HepG2 (cell line): ENCODE data around the gene TANGO2. TPM values are rescaled to one million over a fixed set of nuclear protein-coding genes. Genes with fewer than 3 reads are reported as not detected.

Experiments used
- ATAC-seq: fragments of 200-7000 bp; cut with Tn5 transposase; 3 replicates; pipeline ENCODE4 v1.9.1; 2020; ENCODE audit warnings: mild to moderate bottlenecking, moderate library complexity
- BruUV-seq: library from RNA; stranded (reverse); fragments of 400-500 nt; replicated peaks from 2 replicates; lab custom pipeline; 2021; lab: Mats Ljungman, UMichigan
- CTCF ChIA-PET: fragments of 300-600 bp; formaldehyde crosslinking; extraction: SDS; loops from one replicate; lab custom pipeline; 2021; ENCODE audit warnings: low total read pairs, inconsistent platforms, low intra/inter-chr PET ratio; lab: Yijun Ruan, JAX
- POLR2A ChIA-PET: fragments of 350-600 bp; sonication (Branson Sonifier 250); formaldehyde crosslinking; loops from one replicate; lab custom pipeline; 2020; ENCODE audit warnings: antibody characterized with exemption, inconsistent platforms; lab: Yijun Ruan, JAX
- DNase-seq: peaks from one replicate; pipeline ENCODE4 v3.0.0-alpha.2; 2015; ENCODE audit warnings: low spot score
- FAIRE-seq: peaks from 3 replicates; lab custom pipeline; 2011; peaks lifted over from hg19 to GRCh38; lab: Jason Lieb, UNC
- H2AFZ ChIP-seq: one replicate; pipeline ENCODE4 v1.6.1; 2011; ENCODE audit warnings: low read length, inconsistent platforms
- H3K27ac ChIP-seq: fragments of 300-600 bp; 3 replicates; pipeline ENCODE4 v1.8.0; 2011; ENCODE audit warnings: mixed run types, mild to moderate bottlenecking, mixed read lengths, low read length, inconsistent platforms; ENCODE audit not compliant: insufficient read depth; ENCODE audit errors: extremely low read length
- H3K27me3 ChIP-seq, 2 experiments: fragments of 200-600 bp in 1 of 2; 2 replicates in 1 of 2; 3 replicates in 1 of 2; pipeline versions ENCODE4 v1.6.0 to v1.8.0; 2011; ENCODE audit warnings: low read length in 2 of 2, mild to moderate bottlenecking in 2 of 2, moderate library complexity in 2 of 2, inconsistent platforms in 1 of 2; ENCODE audit not compliant: insufficient read depth in 2 of 2, control insufficient read depth in 1 of 2
- H3K36me3 ChIP-seq, 2 experiments: fragments of 200-600 bp in 1 of 2; replicated peaks in 1 of 2; 2 replicates in 1 of 2; 3 replicates in 1 of 2; pipeline versions ENCODE4 v1.5.1 to v1.8.0; 2011; ENCODE audit warnings: low read length in 2 of 2, inconsistent platforms in 1 of 2; ENCODE audit not compliant: insufficient read depth in 2 of 2, control insufficient read depth in 1 of 2
- H3K4me1 ChIP-seq: 2 replicates; pipeline ENCODE4 v1.5.1; 2012; ENCODE audit warnings: low read length, inconsistent platforms; ENCODE audit not compliant: insufficient read depth
- H3K4me2 ChIP-seq: 2 replicates; pipeline ENCODE4 v1.6.0; 2011; ENCODE audit warnings: low read depth, low read length, inconsistent platforms
- H3K4me3 ChIP-seq, 3 experiments: fragments of 200-600 bp in 1 of 3; sonication (generic), shearing (Covaris generic) in 1 of 3; replicated peaks in 1 of 3; 2 replicates each; pipeline ENCODE4 v1.5.1; 2011 to 2016; ENCODE audit warnings: low read length in 3 of 3, inconsistent platforms in 2 of 3, low read depth in 2 of 3, mild to moderate bottlenecking in 2 of 3, control low read depth in 1 of 3, mixed read lengths in 1 of 3; ENCODE audit not compliant: insufficient read depth in 1 of 3
- H3K79me2 ChIP-seq: one replicate; pipeline ENCODE4 v1.6.1; 2011; ENCODE audit warnings: low read length, inconsistent platforms; ENCODE audit not compliant: insufficient read depth
- H3K9ac ChIP-seq: 2 replicates; pipeline ENCODE4 v1.6.0; 2011; ENCODE audit warnings: mild to moderate bottlenecking, low read depth, low read length, inconsistent platforms; ENCODE audit not compliant: insufficient read depth
- H3K9me3 ChIP-seq: 2 replicates; pipeline ENCODE4 v1.5.1; 2012; ENCODE audit warnings: mild to moderate bottlenecking, low read length
- H4K20me1 ChIP-seq: 2 replicates; pipeline ENCODE4 v1.6.0; 2011; ENCODE audit warnings: inconsistent platforms, mild to moderate bottlenecking, low read length, moderate library complexity; ENCODE audit not compliant: insufficient read depth
- AGO2 ChIP-seq: fragments of 200-400 bp; formaldehyde crosslinking; optimal IDR thresholded peaks from 2 replicates; pipeline ENCODE3; 2017; ENCODE audit warnings: mild to moderate bottlenecking, low read depth, low read length, moderate library complexity
- ZFP37 ChIP-seq: sonication (generic); formaldehyde crosslinking; IDR thresholded peaks from 2 replicates; pipeline ENCODE4 v1.4.0; 2020; ENCODE audit warnings: missing genetic modification reagents, borderline replicate concordance
- ZNF558 ChIP-seq: sonication (generic); formaldehyde crosslinking; IDR thresholded peaks from 2 replicates; pipeline ENCODE4 v1.9.0; 2022; ENCODE audit warnings: mild to moderate bottlenecking, missing genetic modification reagents, borderline replicate concordance
- WGBS: methylation state at CpG from one replicate; pipeline ENCODE4 v1.1.6; 2017; ENCODE audit warnings: low lambda C conversion rate; 5-methylcytosine and 5-hydroxymethylcytosine counted together
- in situ Hi-C: cut with HindIII; loops from 2 replicates; pipeline ENCODE4 v1.10.0; 2017; ENCODE audit warnings: low pct_unique_long_range_greater_than_20kb; ENCODE audit not compliant: extremely low pct_ligation_motif_present
- intact Hi-C: fragments of 100-400 bp; cut with micrococcal nuclease; formaldehyde crosslinking; loops from one replicate; pipeline ENCODE4 v1.10.0; 2022; ENCODE audit not compliant: unreplicated experiment
- polyA plus RNA-seq, 8 experiments: library from polyadenylated mRNA; depleted of rRNA in 3 of 8; stranded (reverse) in 7 of 8; unstranded in 1 of 8; fragments of >200 nt; fragmentation: Illumina TruSeq in 4 of 8; extraction: Trizol in 4 of 8; gene quantifications; 2 replicates each; pipeline versions ENCODE4 v1.2.1 to v1.2.3, GENCODE V29; 2011 to 2016; ENCODE audit warnings: low read depth in 4 of 8, missing spikeins in 1 of 8, mixed read lengths in 1 of 8; ENCODE audit not compliant: insufficient read depth in 1 of 8
- total RNA-seq, 5 experiments: library from RNA; depleted of rRNA; stranded (reverse); fragments of >200 nt; fragmentation: Illumina TruSeq; extraction: Trizol; gene quantifications; 2 replicates each; pipeline ENCODE4 v1.2.3, GENCODE V29; 2016; ENCODE audit warnings: low read depth in 1 of 5
- TF ChIP-seq, protein P1 (sequence below), 2 experiments: sonication (generic) in 1 of 2; formaldehyde crosslinking in 1 of 2; IDR thresholded peaks; 2 replicates each; pipeline versions ENCODE4 v1.4.0 to v1.6.1; 2016 to 2020; ENCODE audit warnings: borderline replicate concordance in 1 of 2, low read depth in 1 of 2, mild to moderate bottlenecking in 1 of 2, missing genetic modification reagents in 1 of 2

Gene TANGO2
- total and polyA plus RNA-seq, 2 of the 13 experiments (the other 11 are each of a cell fraction or from before 2014, with no cell fraction given), result 12.9 to 14.8 TPM

DNA sequence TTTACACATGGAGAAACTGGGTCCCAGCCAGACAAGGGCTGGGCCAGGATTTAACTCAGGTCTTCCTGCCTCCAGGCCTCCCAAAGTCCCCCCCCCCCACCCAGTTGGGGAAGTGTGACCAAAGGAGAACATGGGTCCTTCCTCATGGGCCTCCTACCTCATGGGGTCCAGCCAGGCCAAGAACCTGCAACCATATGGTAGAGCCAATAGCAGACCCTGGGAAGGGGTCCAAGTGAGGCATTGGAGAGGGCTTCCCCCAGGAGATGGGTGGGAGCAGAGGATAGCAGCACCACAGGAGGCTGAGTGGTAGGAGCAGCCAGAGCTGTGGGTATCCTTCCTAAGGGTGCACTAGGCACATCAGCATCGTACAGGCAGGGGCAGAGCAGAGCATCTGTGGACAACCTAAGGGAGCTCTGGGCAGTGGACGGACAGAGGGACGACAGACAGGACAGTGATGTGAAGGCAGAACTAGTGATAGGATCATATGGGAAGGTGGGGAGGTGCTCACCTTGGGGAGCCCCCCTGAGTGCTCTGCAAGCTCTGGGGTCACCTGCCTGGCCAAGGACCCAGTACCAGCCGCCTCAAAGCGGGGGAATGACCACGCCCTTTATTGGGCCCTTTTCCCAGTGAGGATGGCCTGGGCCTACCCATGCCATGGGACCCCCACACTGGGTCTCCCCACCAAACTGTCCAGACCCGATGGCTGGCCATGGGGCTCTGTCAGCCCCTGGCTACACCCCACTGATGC lies 8.7 kb upstream of the TANGO2 start:
- H2AFZ ChIP-seq, result no peak overlapping the region
- no peaks in the 10 kb centered on the region; a peak in 1 of 5 replicates for H3K27me3 ChIP-seq
- ATAC-seq, result no peak
- 100% methylated on average over 4 of the region's 7 CpGs for WGBS
- DNase-seq, result no peak
- no peak for FAIRE-seq
- H3K9ac ChIP-seq, result no peak overlapping the region
- H3K27ac ChIP-seq, result no peak overlapping the region
- H3K4me3 ChIP-seq, result no peak overlapping the region
- POLR2A ChIA-PET, result interaction anchor here (1.3 kb wide), 1 partner anchor 68 kb away, joined by 4 read pairs; the partner anchor contains the start of gene DGCR8
- no peaks in the 10 kb centered on the region for H4K20me1 ChIP-seq
- H3K4me2 ChIP-seq, result no peak overlapping the region
- TF ChIP-seq ZNF558 (no peak), AGO2 (peak; percentile 0), ZFP37 (no peak)
- TF ChIP-seq, protein P1, sequence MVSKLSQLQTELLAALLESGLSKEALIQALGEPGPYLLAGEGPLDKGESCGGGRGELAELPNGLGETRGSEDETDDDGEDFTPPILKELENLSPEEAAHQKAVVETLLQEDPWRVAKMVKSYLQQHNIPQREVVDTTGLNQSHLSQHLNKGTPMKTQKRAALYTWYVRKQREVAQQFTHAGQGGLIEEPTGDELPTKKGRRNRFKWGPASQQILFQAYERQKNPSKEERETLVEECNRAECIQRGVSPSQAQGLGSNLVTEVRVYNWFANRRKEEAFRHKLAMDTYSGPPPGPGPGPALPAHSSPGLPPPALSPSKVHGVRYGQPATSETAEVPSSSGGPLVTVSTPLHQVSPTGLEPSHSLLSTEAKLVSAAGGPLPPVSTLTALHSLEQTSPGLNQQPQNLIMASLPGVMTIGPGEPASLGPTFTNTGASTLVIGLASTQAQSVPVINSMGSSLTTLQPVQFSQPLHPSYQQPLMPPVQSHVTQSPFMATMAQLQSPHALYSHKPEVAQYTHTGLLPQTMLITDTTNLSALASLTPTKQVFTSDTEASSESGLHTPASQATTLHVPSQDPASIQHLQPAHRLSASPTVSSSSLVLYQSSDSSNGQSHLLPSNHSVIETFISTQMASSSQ (IDR thresholded peaks at IDR 0.05; ENCODE audit: low read depth), result no peak
- TF ChIP-seq, protein P1 (CRISPR knock-in tag; IDR thresholded peaks at IDR 0.05; ENCODE audit: borderline replicate concordance), result no peak
- no TSS peak for BruUV-seq
- H3K9me3 ChIP-seq, result no peaks in the 10 kb centered on the region
- in situ Hi-C loops, result loop anchor here (5.0 kb wide), 1 partner anchor 40 kb away; no protein-coding TSS in a partner anchor
- peaks cover 57% of the 10 kb centered on the region for H3K4me1 ChIP-seq
- intact Hi-C loops, result loop anchor here (10.0 kb wide), 1 partner anchor 63 kb away; no protein-coding TSS in a partner anchor
- H3K79me2 ChIP-seq, result peaks cover 11% of the 10 kb centered on the region
- CTCF ChIA-PET, result interaction anchor here (3.3 kb wide), 1 partner anchor 42 kb away, joined by 35 read pairs; no protein-coding TSS in a partner anchor
- no peaks in the 10 kb centered on the region; a peak in 1 of 5 replicates for H3K36me3 ChIP-seq
